ENCODE measurements around the gene KIF26B.

- TF ChIP-seq POLR2AphosphoS5 (IDR thresholded peaks at IDR 0.05; ENCODE audit: low read depth, low read length) (no peak), POLR2A (IDR thresholded peaks at IDR 0.05; ENCODE audit: low read depth, low read length) (no peak), POU2F2 (IDR thresholded peaks at IDR 0.05; ENCODE audit: low read depth, low read length) (no peak), TAF1 (IDR thresholded peaks at IDR 0.05; ENCODE audit: low read depth, low read length) (no peak), PAX5 (IDR thresholded peaks at IDR 0.05; ENCODE audit: insufficient read depth, low read length, severe bottlenecking) (no peak), SPI1 (IDR thresholded peaks at IDR 0.05; ENCODE audit: low read depth, low read length) (no peak)
Observed at GRCh38 chr1:245341743-245342142, 187.0 kb downstream of the KIF26B start.
